Caco-2 (cell line): ENCODE data around the gene SORL1-AS1. TPM values are rescaled to one million over a fixed set of nuclear protein-coding genes. Genes with fewer than 3 reads are reported as not detected.

ENCODE experiments used
- BruUV-seq: library from RNA; stranded (reverse); fragments of 400-500 nt; replicated peaks from 2 replicates; lab custom pipeline; 2021; lab: Mats Ljungman, UMichigan
- CTCF ChIA-PET: fragments of 300-600 bp; sonication (Branson Sonifier 250); formaldehyde crosslinking; loops from one replicate; lab custom pipeline; 2022; ENCODE audit warnings: antibody characterized with exemption; lab: Charles Lee
- POLR2A ChIA-PET: fragments of 300-600 bp; sonication (Branson Sonifier 250); formaldehyde crosslinking; loops from one replicate; lab custom pipeline; 2022; ENCODE audit warnings: antibody characterized with exemption; lab: Charles Lee
- DNase-seq, 2 experiments: peaks; one replicate each; pipeline versions ENCODE4 v3.0.0 to v3.0.0-alpha.2; 2020 to 2022
- H3K27me3 ChIP-seq: replicated peaks from 2 replicates; pipeline ENCODE4 v1.6.0; 2011; ENCODE audit warnings: low read length; ENCODE audit not compliant: control insufficient read depth, insufficient read depth
- H3K36me3 ChIP-seq: 2 replicates; pipeline ENCODE4 v1.5.1; 2011; ENCODE audit warnings: low read length; ENCODE audit not compliant: control insufficient read depth, insufficient read depth
- H3K4me1 ChIP-seq: fragments of 250-450 bp; sonication (Bioruptor Pico); 2 replicates; pipeline ENCODE4 v1.5.1; 2020; ENCODE audit warnings: mild to moderate bottlenecking
- H3K4me3 ChIP-seq: 2 replicates; pipeline ENCODE4 v1.5.1; 2011; ENCODE audit warnings: low read depth, mild to moderate bottlenecking, control low read depth, low read length
- H3K9me3 ChIP-seq: fragments of 250-450 bp; sonication (Bioruptor Pico); 2 replicates; pipeline ENCODE4 v1.5.1; 2020; ENCODE audit warnings: mild to moderate bottlenecking, moderate library complexity
- H3K27ac Mint-ChIP-seq: one replicate; pipeline ENCODE4 v1.8.0; 2022; ENCODE audit warnings: mixed read lengths; ENCODE audit not compliant: unreplicated experiment
- H3K27me3 Mint-ChIP-seq: one replicate; pipeline ENCODE4 v1.8.0; 2022; ENCODE audit warnings: mixed read lengths; ENCODE audit not compliant: insufficient read depth, unreplicated experiment
- H3K36me3 Mint-ChIP-seq: one replicate; pipeline ENCODE4 v1.8.0; 2022; ENCODE audit warnings: mild to moderate bottlenecking, mixed read lengths; ENCODE audit not compliant: insufficient read depth, unreplicated experiment
- H3K4me1 Mint-ChIP-seq: one replicate; pipeline ENCODE4 v1.8.0; 2022; ENCODE audit warnings: low read depth, mixed read lengths; ENCODE audit not compliant: unreplicated experiment
- H3K4me3 Mint-ChIP-seq: one replicate; pipeline ENCODE4 v1.8.0; 2022; ENCODE audit warnings: mild to moderate bottlenecking, moderate library complexity, mixed read lengths; ENCODE audit not compliant: unreplicated experiment
- H3K9me3 Mint-ChIP-seq: one replicate; pipeline ENCODE4 v1.8.0; 2022; ENCODE audit warnings: mixed read lengths; ENCODE audit not compliant: unreplicated experiment
- CTCF ChIP-seq, 2 experiments: fragments of 200-600 bp in 1 of 2; IDR thresholded peaks; 1 replicate in 1 of 2; 2 replicates in 1 of 2; pipeline versions ENCODE4 v1.5.1 to v1.8.0; 2011 to 2022; ENCODE audit warnings: antibody characterized with exemption in 1 of 2, control low read depth in 1 of 2, inconsistent platforms in 1 of 2, low read depth in 1 of 2, low read length in 1 of 2, mild to moderate bottlenecking in 1 of 2, moderate library complexity in 1 of 2; ENCODE audit not compliant: insufficient read depth in 1 of 2, severe bottlenecking in 1 of 2, unreplicated experiment in 1 of 2
- intact Hi-C: fragments of 100-400 bp; cut with micrococcal nuclease; formaldehyde crosslinking; loops from one replicate; pipeline ENCODE4 v1.10.0; 2022; ENCODE audit not compliant: unreplicated experiment
- total RNA-seq: library from RNA; stranded (reverse); gene quantifications from 2 replicates; pipeline ENCODE4 v1.2.3, GENCODE V29; 2022

SORL1-AS1 gene

GRCh38 chr11:121389651-121390050, 63.1 kb downstream of the SORL1-AS1 start:
- Histone ChIP-seq H3K4me1 (no peaks in the 10 kb centered on the region), H3K4me3 (no peak overlapping the region), H3K9me3 (no peaks in the 10 kb centered on the region), H3K27me3 (peaks cover 2% of the 10 kb centered on the region; the same call in 1 of the 2 replicates), H3K36me3 (no peaks in the 10 kb centered on the region)
- no peaks in the 10 kb centered on the region for H3K4me1 Mint-ChIP-seq
- no peak overlapping the region for H3K4me3 Mint-ChIP-seq
- no peak for TF ChIP-seq CTCF (IDR thresholded peaks at IDR 0.05; ENCODE audit: insufficient read depth in 1 of 2, low read depth in 1 of 2, low read length in 1 of 2, severe bottlenecking in 1 of 2, unreplicated experiment in 1 of 2)
- ChIA-PET CTCF (no interaction called here), POLR2A (no interaction called here)
- no peaks in the 10 kb centered on the region for H3K36me3 Mint-ChIP-seq
- H3K27ac Mint-ChIP-seq = no peak overlapping the region
- H3K9me3 Mint-ChIP-seq = no peaks in the 10 kb centered on the region
- peaks cover 17% of the 10 kb centered on the region for H3K27me3 Mint-ChIP-seq
- no TSS peak for BruUV-seq
- DNase-seq = no peak
- intact Hi-C loops = no loop called here

Other genes with a start within 250 kb of the SORL1-AS1 start
- gene SC5D, start 160.2 kb downstream of the SORL1-AS1 start, total RNA-seq = 106 and 126 TPM in 2 replicates
- gene SORL1, start 653 bp downstream of the SORL1-AS1 start, total RNA-seq = 26.3 and 34.0 TPM in 2 replicates